GM12873 (cell line): ENCODE results near the gene CRIP3.

ENCODE experiments used
- CTCF ChIP-seq: IDR thresholded peaks from 2 replicates; pipeline ENCODE4 v1.5.1; 2012; ENCODE audit warnings: low read depth, mild to moderate bottlenecking, moderate library complexity, low read length, control low read depth; ENCODE audit not compliant: insufficient read depth; ENCODE audit errors: missing control alignments

The CRIP3 gene

DNA sequence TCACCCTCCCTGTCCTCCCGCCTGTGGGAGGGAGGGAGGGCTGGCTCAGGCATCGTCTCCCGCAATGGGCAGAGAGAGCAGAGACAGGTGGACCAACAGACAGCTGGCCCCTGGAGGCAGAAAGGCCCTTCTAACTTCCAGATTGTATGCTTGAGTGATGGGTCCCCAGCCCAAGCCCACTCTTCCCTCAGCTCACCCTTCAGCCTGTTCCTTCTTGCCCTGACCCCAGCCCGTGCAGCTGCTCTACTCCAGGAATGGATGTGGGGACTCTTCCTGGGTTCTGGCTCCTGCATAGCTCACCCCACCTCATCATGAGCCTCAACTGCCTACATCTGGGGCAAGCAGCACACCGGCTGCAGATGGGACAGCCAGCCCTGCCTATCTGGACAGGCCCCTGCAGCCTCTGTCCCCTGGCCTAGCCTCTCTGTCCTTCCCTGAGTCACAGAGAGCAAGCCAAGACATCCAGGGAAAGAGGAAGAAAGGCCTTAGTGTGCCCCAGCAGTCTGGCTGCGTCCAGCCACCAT is 22.1 kb downstream of the CRIP3 start:
- no peak for TF ChIP-seq CTCF

DNA sequence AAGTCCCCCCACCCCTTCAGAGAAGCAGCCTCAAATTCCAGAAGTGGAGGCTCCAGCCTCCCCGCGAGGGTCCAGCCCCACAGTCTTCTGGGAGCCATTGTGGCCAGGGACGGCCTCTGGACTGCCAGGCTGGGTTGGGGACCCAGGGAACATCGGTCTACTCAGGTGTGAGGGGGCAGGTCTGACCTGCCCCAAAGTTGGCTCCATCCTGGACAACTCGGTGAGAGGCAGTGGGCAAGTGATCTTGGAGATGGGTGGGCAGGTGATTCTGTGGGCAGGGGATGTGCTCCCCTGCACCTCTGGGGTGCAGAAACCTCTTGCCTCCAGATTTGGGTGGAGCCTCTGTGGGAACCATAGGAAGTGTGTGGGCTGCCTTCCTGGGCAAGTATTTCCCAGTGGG is 22.8 kb downstream of the CRIP3 start:
- TF ChIP-seq CTCF: no peak

DNA sequence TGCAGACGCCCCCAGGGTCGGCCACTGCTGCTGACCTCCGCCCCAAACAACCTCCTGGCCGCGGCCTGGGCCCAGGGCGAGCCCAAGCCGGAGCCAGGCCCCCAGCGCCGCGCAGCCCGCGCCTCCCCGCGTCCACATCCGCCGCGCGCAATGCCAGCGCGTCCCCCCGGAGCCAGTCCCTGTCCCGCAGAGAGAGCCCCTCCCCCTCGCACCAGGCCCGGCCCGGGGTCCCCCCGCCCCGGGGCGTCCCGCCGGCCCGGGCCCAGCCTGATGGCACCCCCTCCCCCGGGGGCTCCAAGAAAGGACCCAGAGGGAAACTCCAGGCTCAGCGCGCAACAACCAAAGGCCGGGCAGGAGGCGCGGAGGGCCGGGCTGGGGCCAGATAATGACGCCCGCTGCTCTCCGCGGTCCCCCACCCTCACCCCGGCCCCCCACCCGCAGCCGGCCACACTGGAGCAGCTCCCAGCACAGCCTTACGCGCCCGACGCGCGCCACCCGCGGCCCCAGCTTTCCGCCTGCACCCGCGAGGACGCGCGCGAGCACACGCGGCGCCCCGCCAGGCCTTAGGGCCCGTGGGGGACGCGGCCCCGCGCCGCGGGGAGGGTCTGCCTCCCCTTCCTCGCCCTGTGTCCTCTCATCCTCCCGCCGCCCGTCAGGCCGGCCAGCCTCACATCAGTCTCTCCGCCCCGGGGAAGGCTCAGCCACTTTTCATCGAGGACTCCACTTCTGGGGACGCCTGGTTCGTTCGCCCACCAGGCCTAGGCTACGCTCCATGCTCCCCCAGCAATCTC is 23.4 kb downstream of the CRIP3 start:
- TF ChIP-seq CTCF: no peak

DNA sequence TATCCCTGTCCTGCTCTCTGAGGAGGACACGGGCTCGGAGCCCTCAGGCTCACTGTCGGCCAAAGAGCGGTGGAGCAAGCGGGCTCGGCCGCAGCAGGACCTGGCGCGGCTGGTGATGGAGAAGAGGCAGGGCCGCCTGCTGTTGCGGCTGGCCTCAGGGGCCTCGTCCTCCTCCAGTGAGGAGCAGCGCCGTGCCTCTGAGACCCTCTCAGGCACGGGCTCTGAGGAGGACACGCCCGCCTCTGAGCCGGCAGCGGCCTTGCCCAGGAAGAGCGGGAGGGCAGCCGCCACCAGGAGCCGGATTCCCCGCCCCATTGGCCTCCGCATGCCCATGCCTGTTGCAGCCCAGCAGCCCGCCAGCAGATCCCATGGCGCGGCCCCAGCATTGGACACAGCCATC is 24.7 kb downstream of the CRIP3 start:
- no peak for TF ChIP-seq CTCF

- TF ChIP-seq CTCF: no peak
Observed at GRCh38 chr6:43283514-43283901, 25.1 kb downstream of the CRIP3 start.

DNA sequence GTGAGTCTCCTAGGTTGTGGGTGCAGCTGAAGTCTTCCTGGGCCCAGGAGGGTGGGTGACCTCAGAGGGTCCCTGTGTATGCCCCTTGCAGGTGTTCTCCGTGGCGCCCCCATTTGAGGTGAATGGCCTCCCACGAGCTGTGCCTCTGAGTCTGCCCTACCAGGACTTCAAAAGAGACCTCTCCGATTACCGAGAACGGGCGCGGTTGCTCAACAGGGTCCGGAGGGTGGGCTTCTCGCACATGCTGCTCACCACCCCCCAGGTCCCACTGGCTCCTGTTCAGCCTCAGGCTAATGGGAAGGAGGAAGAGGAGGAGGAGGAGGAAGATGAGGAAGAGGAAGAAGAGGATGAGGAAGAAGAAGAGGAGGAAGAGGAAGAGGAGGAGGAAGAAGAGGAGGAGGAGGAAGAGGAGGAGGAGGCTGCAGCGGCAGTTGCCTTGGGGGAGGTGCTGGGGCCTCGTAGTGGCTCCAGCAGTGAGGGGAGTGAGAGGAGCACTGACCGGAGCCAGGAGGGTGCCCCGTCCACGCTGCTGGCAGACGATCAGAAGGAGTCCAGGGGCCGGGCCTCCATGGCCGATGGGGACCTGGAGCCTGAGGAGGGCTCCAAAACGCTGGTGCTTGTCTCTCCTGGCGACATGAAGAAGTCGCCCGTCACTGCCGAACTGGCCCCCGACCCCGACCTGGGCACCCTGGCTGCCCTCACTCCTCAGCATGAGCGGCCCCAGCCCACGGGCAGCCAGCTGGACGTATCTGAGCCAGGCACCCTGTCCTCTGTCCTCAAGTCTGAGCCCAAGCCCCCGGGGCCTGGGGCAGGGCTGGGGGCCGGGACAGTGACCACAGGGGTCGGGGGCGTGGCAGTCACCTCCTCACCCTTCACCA is 25.8 kb downstream of the CRIP3 start:
- no peak for TF ChIP-seq CTCF

DNA sequence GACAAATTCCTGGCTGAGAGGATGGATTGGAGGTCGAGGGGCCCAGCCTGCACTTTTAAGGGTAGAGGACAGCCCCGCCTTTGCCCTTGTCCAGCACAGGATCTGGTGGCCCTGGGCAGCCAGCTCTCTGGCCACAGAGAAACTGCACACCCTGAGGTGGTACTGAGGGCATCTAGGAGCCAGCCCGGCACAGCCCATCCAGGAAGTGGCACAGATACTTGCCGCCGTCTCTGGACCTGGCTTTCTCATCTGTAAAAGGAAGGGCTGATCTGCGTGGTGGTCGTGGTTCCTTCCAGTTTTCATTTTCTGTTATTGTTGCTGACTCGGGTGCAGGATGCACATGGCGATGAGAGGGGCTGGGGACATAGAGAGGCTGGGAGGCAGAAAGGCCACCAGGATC is 26.6 kb downstream of the CRIP3 start:
- TF ChIP-seq CTCF: no peak
